HepG2 (cell line): Measurements from ENCODE around the gene FRMPD2. TPM values are rescaled to one million over a fixed set of nuclear protein-coding genes. Genes with fewer than 3 reads are reported as not detected.
A peak's percentile ranks its signal among the peaks of the same experiment; 100 is the strongest.

Experiments
- CHD4 ChIP-seq: fragments of 200-600 bp; sonication (generic); IDR thresholded peaks from 2 replicates; pipeline ENCODE4 v1.7.0; 2017; ENCODE audit warnings: mild to moderate bottlenecking, low read length, borderline replicate concordance
- FOSL1 ChIP-seq: sonication (generic); formaldehyde crosslinking; IDR thresholded peaks from 2 replicates; pipeline ENCODE4 v1.9.0; 2021; ENCODE audit warnings: missing genetic modification reagents, borderline replicate concordance
- HCFC1 ChIP-seq: fragments of 150-350 bp; IDR thresholded peaks from 2 replicates; pipeline ENCODE4 v1.6.1; 2014; ENCODE audit warnings: low read depth, low read length
- MAFG ChIP-seq: sonication (generic); formaldehyde crosslinking; IDR thresholded peaks from 2 replicates; pipeline ENCODE4 v1.5.1; 2020; ENCODE audit warnings: mild to moderate bottlenecking, missing genetic modification reagents
- POGZ ChIP-seq: sonication (generic); formaldehyde crosslinking; IDR thresholded peaks from 2 replicates; pipeline ENCODE4 v1.4.0; 2020; ENCODE audit warnings: mild to moderate bottlenecking, missing genetic modification reagents
- PRMT3 ChIP-seq: sonication (generic); formaldehyde crosslinking; IDR thresholded peaks from 2 replicates; pipeline ENCODE4 v1.8.1; 2022; ENCODE audit warnings: low read depth, mild to moderate bottlenecking, moderate library complexity, missing genetic modification reagents, borderline replicate concordance
- THYN1 ChIP-seq: sonication (generic); formaldehyde crosslinking; IDR thresholded peaks from 2 replicates; pipeline ENCODE4 v1.8.1; 2023; ENCODE audit warnings: low read depth, mild to moderate bottlenecking, moderate library complexity, missing genetic modification reagents, borderline replicate concordance
- ZNF225 ChIP-seq: sonication (generic); formaldehyde crosslinking; IDR thresholded peaks from 2 replicates; pipeline ENCODE4 v1.4.0; 2020; ENCODE audit warnings: mild to moderate bottlenecking, missing genetic modification reagents
- ZNF230 ChIP-seq: sonication (generic); formaldehyde crosslinking; IDR thresholded peaks from 2 replicates; pipeline ENCODE4 v1.4.0; 2020; ENCODE audit warnings: mild to moderate bottlenecking, missing genetic modification reagents
- ZNF275 ChIP-seq: sonication (generic); formaldehyde crosslinking; IDR thresholded peaks from 2 replicates; pipeline ENCODE4 v1.8.0; 2022; ENCODE audit warnings: missing genetic modification reagents, mild to moderate bottlenecking, inconsistent platforms, borderline replicate concordance
- ZNF513 ChIP-seq: sonication (generic); formaldehyde crosslinking; conservative IDR thresholded peaks from 2 replicates; pipeline ENCODE4 v1.5.0; 2020; ENCODE audit warnings: missing genetic modification reagents
- ZNF572 ChIP-seq: sonication (generic); formaldehyde crosslinking; IDR thresholded peaks from 2 replicates; pipeline ENCODE4 v1.5.1; 2020; ENCODE audit warnings: mild to moderate bottlenecking, missing genetic modification reagents
- polyA plus RNA-seq, 8 experiments: library from polyadenylated mRNA; depleted of rRNA in 3 of 8; stranded (reverse) in 7 of 8; unstranded in 1 of 8; fragments of >200 nt; fragmentation: Illumina TruSeq in 4 of 8; extraction: Trizol in 4 of 8; gene quantifications; 2 replicates each; pipeline versions ENCODE4 v1.2.1 to v1.2.3, GENCODE V29; 2011 to 2016; ENCODE audit warnings: low read depth in 4 of 8, missing spikeins in 1 of 8, mixed read lengths in 1 of 8; ENCODE audit not compliant: insufficient read depth in 1 of 8
- total RNA-seq, 5 experiments: library from RNA; depleted of rRNA; stranded (reverse); fragments of >200 nt; fragmentation: Illumina TruSeq; extraction: Trizol; gene quantifications; 2 replicates each; pipeline ENCODE4 v1.2.3, GENCODE V29; 2016; ENCODE audit warnings: low read depth in 1 of 5
- TF ChIP-seq, protein P1 (sequence below), 2 experiments: sonication (generic) in 1 of 2; formaldehyde crosslinking in 1 of 2; IDR thresholded peaks; 2 replicates each; pipeline versions ENCODE4 v1.6.1 to v1.9.0; 2014 to 2022; ENCODE audit warnings: antibody characterized with exemption in 1 of 2, borderline replicate concordance in 1 of 2, inconsistent platforms in 1 of 2, low read depth in 1 of 2, missing genetic modification reagents in 1 of 2
- TF ChIP-seq, protein P2 (sequence below): sonication (generic); formaldehyde crosslinking; IDR thresholded peaks from 2 replicates; pipeline ENCODE4 v1.5.1; 2020; ENCODE audit warnings: mild to moderate bottlenecking, moderate library complexity, missing genetic modification reagents
- TF ChIP-seq, protein P3 (sequence below): sonication (generic); formaldehyde crosslinking; conservative IDR thresholded peaks from 2 replicates; pipeline ENCODE4 v1.4.0; 2020; ENCODE audit warnings: missing genetic modification reagents

Gene FRMPD2
- total and polyA plus RNA-seq, 2 of the 13 experiments (the other 11 are each of a cell fraction or from before 2014, with no cell fraction given), result 0.45 to 1.3 TPM

DNA sequence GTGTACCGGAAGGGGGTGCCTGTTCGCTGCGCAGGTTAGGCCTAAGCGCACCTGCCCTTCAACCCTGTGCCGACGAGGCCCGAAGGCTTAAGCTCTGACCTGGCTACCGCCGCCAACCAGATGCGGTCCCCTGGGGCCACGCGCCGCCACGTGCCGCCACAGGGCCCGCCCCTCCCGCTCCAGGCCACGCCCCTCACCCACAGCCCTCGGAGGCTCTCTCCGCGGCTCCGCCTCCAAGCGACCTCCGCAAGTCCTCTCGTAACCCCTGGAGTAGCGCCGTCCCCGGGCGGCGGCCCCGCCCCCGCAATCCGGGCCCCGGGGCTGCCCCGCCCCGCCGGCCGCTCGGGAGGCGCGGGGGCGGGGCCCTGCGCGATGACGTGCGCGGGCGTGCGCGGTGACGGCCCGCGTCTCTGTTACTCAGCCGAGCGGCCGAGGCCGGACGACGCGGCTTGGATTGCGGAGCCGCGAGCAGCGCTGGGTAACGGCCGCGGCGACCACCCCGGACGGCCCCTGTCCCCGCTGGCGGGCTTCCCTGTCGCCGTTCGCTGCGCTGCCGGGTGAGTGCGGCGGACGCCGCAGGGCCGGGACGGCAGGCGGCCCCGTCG, 31.9 kb upstream of the FRMPD2 start, which contains the start of gene MAPK8 (continued):
- TF ChIP-seq ZNF513 (CRISPR knock-in tag) (no peak), PRMT3 (CRISPR knock-in tag) (peak; percentile 87), CHD4 (no peak), FOSL1 (CRISPR knock-in tag) (no peak), ZNF275 (CRISPR knock-in tag) (peak; percentile 80), MAFG (CRISPR knock-in tag) (no peak), THYN1 (CRISPR knock-in tag) (no peak), ZNF572 (no peak), HCFC1 (no peak), POGZ (CRISPR knock-in tag) (0 out of 2 replicates have a peak, but pooled peaks have one; percentile 52), ZNF230 (CRISPR knock-in tag) (peak; percentile 94), ZNF225 (peak; percentile 85)
- TF ChIP-seq, protein P1, sequence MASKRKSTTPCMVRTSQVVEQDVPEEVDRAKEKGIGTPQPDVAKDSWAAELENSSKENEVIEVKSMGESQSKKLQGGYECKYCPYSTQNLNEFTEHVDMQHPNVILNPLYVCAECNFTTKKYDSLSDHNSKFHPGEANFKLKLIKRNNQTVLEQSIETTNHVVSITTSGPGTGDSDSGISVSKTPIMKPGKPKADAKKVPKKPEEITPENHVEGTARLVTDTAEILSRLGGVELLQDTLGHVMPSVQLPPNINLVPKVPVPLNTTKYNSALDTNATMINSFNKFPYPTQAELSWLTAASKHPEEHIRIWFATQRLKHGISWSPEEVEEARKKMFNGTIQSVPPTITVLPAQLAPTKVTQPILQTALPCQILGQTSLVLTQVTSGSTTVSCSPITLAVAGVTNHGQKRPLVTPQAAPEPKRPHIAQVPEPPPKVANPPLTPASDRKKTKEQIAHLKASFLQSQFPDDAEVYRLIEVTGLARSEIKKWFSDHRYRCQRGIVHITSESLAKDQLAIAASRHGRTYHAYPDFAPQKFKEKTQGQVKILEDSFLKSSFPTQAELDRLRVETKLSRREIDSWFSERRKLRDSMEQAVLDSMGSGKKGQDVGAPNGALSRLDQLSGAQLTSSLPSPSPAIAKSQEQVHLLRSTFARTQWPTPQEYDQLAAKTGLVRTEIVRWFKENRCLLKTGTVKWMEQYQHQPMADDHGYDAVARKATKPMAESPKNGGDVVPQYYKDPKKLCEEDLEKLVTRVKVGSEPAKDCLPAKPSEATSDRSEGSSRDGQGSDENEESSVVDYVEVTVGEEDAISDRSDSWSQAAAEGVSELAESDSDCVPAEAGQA (IDR thresholded peaks at IDR 0.05; ENCODE audit: low read depth), result no peak
- TF ChIP-seq, protein P1 (CRISPR knock-in tag; IDR thresholded peaks at IDR 0.05; ENCODE audit: borderline replicate concordance), result 0 out of 2 replicates have a peak, but pooled peaks have one; percentile 41
- TF ChIP-seq, protein P2, sequence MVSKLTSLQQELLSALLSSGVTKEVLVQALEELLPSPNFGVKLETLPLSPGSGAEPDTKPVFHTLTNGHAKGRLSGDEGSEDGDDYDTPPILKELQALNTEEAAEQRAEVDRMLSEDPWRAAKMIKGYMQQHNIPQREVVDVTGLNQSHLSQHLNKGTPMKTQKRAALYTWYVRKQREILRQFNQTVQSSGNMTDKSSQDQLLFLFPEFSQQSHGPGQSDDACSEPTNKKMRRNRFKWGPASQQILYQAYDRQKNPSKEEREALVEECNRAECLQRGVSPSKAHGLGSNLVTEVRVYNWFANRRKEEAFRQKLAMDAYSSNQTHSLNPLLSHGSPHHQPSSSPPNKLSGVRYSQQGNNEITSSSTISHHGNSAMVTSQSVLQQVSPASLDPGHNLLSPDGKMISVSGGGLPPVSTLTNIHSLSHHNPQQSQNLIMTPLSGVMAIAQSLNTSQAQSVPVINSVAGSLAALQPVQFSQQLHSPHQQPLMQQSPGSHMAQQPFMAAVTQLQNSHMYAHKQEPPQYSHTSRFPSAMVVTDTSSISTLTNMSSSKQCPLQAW, result no peak
- TF ChIP-seq, protein P3, sequence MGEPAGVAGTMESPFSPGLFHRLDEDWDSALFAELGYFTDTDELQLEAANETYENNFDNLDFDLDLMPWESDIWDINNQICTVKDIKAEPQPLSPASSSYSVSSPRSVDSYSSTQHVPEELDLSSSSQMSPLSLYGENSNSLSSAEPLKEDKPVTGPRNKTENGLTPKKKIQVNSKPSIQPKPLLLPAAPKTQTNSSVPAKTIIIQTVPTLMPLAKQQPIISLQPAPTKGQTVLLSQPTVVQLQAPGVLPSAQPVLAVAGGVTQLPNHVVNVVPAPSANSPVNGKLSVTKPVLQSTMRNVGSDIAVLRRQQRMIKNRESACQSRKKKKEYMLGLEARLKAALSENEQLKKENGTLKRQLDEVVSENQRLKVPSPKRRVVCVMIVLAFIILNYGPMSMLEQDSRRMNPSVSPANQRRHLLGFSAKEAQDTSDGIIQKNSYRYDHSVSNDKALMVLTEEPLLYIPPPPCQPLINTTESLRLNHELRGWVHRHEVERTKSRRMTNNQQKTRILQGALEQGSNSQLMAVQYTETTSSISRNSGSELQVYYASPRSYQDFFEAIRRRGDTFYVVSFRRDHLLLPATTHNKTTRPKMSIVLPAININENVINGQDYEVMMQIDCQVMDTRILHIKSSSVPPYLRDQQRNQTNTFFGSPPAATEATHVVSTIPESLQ (CRISPR knock-in tag), result no peak
